CD4-positive, alpha-beta T cell treated with Interleukin-4 for 4 hours (primary cell): ENCODE measurements around the gene SREBF1.

Experiments used
- DNase-seq: peaks from one replicate; pipeline ENCODE4 v3.0.0-alpha.2; 2020

SREBF1 gene

DNA sequence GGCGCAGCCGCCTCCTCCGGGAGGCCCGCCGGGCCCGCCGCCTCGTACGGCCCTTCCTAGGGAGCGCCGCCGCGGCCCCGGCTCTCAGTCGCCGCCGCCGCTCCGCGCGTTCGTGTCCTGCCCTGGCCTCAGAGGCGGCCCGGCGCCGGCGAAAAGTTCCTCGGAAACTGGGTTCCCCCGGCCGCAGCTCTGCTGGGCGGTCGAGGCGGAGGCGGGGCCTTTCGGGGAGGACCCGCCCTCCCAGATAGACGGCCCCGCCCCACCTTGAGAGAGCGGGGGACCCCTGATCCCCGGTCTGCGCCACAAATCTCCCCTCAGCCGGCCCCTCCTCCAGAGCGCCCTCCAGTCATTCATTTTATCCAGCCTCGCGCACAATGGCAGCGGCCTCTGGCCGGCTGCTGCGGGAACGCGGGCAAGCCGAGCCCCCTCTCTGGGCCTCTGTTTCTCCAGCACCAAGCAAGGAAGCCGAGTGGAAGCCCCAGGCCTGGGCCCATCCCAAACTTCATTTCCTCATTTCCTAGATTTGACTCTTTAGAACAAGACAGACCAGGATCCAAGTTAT is at the start of gene SREBF1:
Gene SREBF1, minus strand, starts transcription at position 169 of the 562 bp plus-strand sequence. CDS start 169 bp downstream, outside the sequence.
- DNase-seq, result peak; percentile 51

DNA sequence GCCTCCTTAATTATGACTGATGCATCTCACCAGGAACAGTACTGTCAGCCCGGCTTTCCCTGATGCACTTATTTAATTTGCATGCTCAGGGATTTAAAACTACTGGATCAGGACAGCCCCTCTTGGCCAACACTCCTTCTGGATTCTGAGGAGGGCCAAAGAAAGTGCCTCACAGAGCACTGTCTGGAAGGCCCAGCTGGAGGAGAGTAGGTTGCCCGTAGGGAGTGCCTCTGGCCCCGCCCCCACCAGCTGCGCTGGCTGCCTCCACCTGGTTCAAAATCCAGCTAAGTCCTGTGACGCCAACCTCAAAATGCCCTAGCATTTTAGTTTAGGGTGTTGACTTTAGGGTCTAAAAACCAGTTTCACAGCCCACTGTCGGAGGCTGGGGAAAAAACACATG is 49.4 kb upstream of the SREBF1 start:
- no peak for DNase-seq

DNA sequence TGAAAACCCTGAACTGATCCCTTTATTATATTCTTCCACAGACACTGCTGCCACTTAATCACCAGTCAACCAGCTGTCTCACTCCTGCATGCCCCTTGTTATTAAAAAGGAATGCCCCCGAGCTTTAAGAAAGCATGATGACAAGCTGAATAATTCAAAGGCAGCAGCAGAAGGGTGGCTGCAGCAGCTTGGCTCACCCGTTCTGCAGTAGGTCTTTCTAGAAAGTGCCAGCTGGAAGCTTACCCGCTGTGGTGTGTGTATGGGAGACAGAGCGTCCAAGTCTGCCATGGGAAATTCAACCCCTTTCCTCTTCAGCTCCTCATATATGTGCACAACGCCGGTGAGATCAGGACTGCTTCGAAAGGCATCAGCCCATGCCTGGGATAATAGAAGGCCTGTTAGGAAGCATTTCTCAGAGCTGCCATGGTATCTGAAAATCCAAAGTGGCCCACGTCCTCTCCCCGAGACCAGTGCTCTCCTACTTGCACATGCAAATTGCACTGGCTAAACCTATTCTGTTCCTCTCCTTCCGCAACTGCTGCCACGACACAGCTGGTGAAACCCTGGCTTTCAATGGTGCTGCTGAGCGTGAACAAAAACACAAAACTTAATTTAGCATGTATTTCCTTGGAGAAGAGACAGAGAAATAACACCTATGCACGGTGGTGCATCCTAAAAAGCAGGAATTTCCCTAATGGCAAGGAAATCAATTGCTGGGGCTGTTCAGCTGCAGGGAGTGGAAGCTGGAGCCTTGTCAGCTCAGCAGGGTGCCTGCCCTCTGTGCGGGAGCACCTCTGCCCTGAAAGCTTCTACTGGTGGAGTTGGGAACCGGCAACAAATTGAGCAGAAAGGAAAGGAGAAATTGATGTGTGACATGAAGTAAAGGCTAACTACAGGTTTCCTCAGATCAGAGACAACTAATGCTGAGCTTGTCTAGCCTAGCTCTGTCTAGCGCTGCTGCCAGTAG is 47.9 kb upstream of the SREBF1 start:
- DNase-seq, result no peak

- no peak for DNase-seq
These were observed 47.0 kb upstream of the SREBF1 start for GRCh38 chr17:17883801-17884200.

DNA sequence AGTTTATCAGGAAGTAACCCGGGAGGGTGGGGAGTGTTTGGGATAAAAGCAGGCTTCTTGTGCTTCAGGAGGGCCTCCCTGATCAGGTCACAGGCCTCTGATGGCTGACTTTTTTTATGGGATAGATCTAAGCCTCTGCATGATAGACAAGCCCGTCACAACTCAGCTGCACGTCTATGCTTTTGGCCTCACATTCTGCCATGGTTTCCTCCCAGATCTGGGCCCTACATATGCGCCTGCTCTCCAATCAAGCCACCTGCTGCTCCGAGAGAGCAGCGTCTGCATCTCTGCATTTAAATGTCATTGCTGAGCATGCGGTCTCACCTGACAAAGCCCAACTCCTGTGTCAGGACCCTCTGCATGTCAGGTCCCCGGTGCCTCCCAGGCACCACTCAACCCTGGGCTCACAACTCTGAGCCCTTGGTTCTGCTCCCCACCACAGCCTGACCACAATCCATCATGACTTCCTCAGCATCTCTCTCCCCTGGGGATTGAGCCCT is 45.3 kb upstream of the SREBF1 start:
- no peak for DNase-seq

- no peak for DNase-seq
These were observed 43.9 kb upstream of the SREBF1 start for GRCh38 chr17:17880577-17881196.

- no peak for DNase-seq
These were observed 41.0 kb upstream of the SREBF1 start for GRCh38 chr17:17877529-17878358.

GRCh38 chr17:17876959-17877528 is 40.3 kb upstream of the SREBF1 start:
- no peak for DNase-seq

DNA sequence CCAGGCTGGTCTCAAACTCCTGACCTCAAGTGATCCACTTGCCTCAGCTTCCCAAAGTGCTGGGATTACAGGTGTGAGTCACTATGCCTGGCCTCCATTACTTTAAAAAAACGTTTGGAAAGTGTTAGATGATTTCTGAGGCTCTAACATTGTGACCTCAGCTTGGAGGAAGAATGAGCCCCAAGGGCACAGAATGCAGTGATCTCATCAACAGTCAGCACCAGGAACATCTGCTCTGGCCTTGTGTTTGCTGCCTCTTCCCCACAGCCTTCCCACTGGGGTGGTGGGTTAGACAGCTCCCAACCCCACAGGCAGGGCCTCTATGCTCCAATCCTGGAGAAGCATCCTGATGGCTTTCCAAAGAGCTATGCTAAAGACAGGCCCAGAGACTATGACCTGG is 37.7 kb upstream of the SREBF1 start:
- DNase-seq, result no peak

- DNase-seq, result no peak
These were observed 36.7 kb upstream of the SREBF1 start for GRCh38 chr17:17873450-17873991.

DNA sequence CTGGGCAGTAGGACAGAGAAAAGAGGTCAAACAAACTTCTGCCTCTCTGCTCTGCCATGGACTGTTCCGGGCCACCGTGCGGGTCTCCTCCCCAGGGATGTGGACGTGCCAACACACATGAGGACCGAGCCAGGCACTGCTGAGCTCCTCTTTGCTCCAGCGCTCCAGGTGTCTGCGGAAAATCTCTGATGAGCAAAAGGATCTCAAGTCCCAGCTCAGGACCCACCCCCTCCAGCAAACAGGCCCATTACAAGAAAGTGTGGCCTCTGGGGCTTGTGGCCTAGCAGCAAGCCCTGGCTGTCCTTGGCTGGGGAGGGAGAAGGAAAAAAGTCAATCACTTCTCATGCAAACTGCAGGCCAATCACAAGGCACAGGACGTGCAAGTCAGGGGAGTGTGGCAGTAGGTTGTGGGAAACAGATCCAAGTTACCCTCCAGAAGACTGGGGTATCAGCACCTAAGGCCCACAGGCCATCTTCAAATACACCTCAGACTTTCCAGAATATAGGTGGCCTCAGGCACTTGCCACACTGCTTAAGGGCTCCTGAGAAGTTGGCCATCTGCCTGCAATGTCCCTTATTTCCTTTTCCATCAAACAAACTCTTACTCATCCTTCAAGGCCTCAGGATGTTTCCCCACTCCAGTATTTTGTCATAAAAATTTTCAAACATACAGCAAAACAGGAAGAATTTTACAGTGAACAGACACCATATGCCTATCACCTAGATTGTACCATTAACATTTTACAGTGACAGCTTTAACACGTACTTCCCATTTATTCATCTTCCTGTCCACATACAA is 36.0 kb upstream of the SREBF1 start:
- DNase-seq, result no peak

DNA sequence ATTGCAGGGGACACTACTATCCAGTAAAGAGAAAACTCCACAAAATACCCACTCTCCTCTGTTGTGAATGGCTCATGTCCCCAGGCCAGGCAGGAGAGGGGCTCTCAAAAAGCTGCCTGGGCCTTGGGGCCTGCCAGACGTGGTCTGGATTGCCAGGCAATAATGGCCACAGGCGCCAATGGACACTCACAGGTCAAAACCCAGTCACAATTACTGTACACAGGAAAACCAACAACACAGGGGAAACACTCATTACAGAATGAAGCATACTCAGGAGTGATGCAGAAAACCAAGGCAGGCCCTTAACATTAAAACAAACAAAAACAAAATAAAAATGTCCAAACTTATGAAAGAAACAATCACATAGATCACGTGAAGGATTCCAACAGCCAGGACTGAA is 35.1 kb upstream of the SREBF1 start:
- no peak for DNase-seq

- DNase-seq, result no peak
These were observed 33.5 kb upstream of the SREBF1 start for GRCh38 chr17:17870247-17870646.

GRCh38 chr17:17868641-17869522 is 32.1 kb upstream of the SREBF1 start:
- DNase-seq, result no peak

DNA sequence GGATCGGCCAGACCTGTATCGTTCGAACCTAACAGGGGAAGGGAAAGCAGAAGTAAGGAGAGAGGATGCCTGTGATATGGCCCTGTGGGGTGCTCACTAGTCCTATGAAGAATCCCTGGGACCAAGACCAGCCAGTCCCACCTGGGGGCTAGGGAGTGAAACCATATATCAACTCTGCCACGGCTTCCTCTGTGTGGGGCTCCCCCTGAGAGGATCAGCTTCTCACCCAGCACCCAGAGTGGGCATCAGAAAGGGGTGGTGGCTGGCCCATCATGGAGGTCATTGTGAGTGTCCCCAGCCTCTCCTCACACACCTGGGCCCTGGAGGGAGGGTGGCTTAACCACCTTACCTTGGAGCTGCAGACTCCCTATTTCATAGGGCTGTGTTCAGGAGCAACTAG is 30.1 kb upstream of the SREBF1 start:
- DNase-seq, result no peak

- DNase-seq, result no peak
These were observed 29.6 kb upstream of the SREBF1 start for GRCh38 chr17:17866425-17866824.

DNA sequence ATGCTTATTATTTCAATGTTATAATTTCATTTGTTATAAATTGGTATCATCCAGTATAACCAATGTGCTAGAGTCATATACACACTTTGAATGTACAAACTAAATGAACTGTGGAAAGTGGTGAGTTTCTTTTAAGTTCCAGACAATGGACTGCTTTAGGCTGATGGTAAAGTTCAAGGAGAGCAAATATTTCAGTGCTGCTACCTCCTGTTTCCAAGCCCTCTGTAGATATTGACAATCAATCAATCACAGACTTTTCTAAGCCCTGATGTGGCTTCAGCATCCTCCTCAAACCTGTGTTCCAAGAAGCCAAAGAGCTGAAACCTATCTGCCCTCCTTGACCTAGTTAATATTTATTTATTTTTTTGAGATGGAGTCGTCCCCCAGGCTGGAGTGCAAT is 28.2 kb upstream of the SREBF1 start:
- no peak for DNase-seq

DNA sequence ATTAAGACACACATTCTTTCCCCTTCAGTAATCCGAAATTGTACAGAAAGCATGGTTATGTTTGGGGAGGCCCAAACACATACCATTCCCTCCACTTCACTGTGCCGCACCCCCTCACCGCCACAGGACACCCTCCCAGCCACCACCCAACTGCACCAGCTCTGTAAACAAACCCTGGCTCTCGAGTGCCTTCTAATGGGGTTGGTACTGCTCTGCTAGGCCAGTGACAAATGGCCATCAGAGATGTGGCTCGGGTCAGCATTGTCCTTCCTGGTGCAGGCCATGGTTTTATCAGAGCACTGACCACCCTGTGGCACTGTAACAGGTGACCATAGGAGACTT is 24.0 kb upstream of the SREBF1 start:
- no peak for DNase-seq

GRCh38 chr17:17859909-17860765 is 23.4 kb upstream of the SREBF1 start:
- peak; percentile 69 for DNase-seq
